ENCODE data around the gene NDUFB4.

DNA sequence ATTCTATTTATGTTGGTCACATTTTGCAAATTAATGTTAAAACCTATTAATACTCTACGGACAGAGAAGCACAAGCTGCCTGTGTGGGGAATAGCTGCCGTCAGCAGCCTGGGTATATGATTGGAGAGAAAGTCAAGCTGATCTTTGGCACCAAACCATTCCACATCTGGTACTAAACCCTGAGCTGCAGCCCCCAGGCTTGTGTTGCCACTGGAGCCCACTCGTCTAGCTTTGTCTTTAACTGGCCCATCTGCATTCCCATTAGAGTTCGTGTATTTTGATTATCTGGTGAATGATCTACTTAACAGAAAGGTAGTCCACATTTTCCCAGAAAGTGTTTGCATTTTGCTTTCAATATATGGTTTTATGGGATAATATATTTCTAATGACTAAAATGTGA lies 5.4 kb downstream of the NDUFB4 start:
- TF ChIP-seq, protein P1, sequence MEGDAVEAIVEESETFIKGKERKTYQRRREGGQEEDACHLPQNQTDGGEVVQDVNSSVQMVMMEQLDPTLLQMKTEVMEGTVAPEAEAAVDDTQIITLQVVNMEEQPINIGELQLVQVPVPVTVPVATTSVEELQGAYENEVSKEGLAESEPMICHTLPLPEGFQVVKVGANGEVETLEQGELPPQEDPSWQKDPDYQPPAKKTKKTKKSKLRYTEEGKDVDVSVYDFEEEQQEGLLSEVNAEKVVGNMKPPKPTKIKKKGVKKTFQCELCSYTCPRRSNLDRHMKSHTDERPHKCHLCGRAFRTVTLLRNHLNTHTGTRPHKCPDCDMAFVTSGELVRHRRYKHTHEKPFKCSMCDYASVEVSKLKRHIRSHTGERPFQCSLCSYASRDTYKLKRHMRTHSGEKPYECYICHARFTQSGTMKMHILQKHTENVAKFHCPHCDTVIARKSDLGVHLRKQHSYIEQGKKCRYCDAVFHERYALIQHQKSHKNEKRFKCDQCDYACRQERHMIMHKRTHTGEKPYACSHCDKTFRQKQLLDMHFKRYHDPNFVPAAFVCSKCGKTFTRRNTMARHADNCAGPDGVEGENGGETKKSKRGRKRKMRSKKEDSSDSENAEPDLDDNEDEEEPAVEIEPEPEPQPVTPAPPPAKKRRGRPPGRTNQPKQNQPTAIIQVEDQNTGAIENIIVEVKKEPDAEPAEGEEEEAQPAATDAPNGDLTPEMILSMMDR (IDR thresholded peaks at IDR 0.05): no peak
- TF ChIP-seq POLR2A (IDR thresholded peaks at IDR 0.05): no peak
